HG03159 (cell line): ENCODE measurements around the gene PLCD1.
"Not testable (repeated sequence)": the region's sequence is repeated elsewhere in the genome, so short reads cannot be mapped to it uniquely, and the experiment has no call there.

Experiments used
- ATAC-seq: cut with Tn5 transposase; IDR thresholded peaks from one replicate; pipeline ENCODE4 v1.9.1; 2021; ENCODE audit warnings: mild to moderate bottlenecking, moderate library complexity; ENCODE audit not compliant: unreplicated experiment

PLCD1 gene

GRCh38 chr3:38029400-38030125 is at the start of gene PLCD1:
TSS of gene PLCD1 (minus strand) at chr3:38029642. CDS start at chr3:38029539, 103 bp downstream.
- no peak for ATAC-seq

DNA sequence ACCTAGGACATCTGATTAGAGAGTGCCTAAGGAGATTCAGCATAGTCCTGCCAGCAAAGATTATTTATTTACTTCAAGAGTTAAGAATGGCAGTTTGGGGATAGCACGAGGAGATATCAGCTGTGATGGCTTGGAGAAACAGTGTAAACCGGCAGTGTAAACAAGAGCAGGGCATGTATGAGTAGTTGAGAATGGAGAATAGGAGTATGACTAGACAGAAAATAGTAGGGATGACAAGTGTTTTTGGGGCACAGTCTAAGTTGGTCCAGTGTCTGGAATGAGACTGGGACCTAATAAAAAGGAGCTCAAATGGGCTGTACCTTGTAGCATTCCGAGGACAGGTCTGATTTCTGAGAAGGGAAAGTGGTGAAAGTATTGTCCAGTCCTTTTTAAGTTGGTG is 47.6 kb upstream of the PLCD1 start:
- ATAC-seq: not testable (repeated sequence)

- ATAC-seq: no peak
These were observed 40.6 kb upstream of the PLCD1 start for GRCh38 chr3:38070013-38070412.

- ATAC-seq: no peak
These were observed 38.2 kb upstream of the PLCD1 start for GRCh38 chr3:38067508-38068233.

GRCh38 chr3:38064453-38064852 is 35.0 kb upstream of the PLCD1 start:
- ATAC-seq: not testable (repeated sequence)

DNA sequence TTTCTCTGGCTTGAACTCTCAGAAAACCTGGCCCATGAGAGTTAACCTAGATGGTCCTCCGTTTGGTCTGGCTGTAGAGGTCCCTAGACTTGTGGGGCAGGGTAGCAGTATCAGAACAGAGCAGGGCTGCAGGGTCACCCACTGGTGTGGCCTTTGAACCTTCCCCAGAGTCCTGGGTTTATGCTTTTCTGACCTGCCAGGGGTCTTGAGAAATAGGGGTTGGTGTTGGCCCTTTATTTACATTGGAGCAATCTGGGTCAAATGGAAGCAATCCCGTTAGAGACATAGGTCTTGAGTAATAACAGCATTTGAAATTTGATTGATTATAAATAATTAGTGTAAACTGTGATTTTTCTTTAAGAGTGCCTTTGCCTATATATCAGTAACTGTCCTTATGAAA is 33.4 kb upstream of the PLCD1 start:
- ATAC-seq: no peak

DNA sequence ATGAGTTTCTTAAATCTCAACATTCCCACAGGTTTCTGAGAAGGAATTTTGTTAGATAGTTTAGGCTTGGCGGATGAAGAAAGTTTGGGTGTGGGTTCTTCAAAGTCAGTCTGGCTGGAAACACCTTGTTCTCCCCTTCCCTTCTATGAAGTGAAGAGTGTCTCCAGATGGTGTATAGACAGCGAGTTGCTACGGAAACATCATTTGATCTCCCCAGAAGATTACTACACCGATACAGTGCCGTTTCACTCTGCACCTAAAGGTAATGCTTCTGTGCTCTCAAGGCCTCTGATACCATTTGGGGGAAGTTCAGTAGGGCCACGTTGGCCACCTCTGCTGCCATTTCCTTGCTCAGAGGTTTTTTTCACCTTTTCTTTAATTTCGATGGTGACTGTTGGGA is 30.1 kb upstream of the PLCD1 start:
- ATAC-seq: no peak

DNA sequence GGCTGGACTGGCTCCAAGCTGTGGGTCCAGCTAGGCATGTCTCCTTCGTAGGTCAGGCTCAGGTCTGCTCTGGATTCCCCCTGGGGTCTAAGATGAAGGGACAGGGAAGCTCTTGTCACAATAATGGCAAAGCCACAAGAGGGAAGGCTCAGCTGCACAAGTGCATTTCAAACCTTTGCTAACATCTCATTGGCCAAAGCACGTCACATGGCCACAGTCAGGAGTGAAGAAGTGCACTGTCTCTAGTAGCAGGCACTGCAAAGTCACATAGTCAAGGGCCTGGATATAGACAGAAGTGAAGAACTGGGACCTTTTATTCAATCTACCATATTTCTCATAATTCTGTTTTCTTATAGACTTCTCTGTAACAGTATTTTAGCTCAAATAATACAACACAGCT is 29.7 kb upstream of the PLCD1 start:
- no peak for ATAC-seq

DNA sequence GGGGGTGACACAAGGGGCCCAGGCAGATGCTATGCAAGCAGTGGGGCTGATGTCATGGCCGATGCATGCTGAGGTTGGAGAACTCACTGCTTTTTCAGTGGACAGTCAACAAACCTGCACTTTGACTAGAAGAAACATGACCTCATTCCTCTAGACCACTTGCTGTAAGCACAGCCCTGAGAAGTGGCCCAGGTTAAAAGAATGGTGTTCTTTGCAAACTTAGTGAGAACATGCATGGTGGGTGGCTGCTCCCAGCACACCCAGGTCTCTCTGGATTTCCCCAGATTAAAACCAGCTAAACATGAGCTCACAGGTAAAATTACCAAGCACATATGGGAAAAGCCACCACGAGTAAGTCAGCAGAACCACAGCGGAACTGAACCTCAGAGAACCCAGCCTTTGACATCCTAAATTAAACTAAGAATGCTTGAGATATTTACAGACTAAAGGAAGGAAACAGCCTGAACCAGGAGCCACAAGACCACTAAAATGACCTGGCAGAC is 25.1 kb upstream of the PLCD1 start:
- ATAC-seq: no peak

DNA sequence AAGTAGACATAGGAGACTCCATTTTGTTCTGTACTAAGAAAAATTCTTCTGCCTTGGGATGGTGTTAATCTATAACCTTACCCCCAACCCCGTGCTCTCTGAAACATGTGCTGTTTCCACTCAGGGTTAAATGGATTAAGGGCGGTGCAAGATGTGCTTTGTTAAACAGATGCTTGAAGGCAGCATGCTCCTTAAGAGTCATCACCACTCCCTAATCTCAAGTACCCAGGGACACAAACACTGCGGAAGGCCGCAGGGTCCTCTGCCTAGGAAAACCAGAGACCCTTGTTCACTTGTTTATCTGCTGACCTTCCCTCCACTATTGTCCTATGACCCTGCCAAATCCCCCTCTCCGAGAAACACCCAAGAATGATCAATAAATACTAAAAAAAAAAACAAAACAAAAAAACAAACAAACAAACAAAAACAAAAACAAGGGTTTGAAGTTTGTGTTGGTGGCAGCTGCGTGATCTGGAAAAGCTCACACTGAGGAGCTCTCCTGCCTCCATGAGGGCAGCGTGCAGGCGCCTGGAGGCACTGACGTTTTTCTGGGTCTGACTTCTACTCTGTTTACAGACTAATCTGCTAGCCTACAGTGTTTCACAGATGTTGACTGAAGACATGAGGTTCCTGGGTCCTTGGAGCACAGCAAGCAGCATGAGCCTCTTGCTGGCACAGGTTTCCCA is 24.5 kb upstream of the PLCD1 start:
- not testable (repeated sequence) for ATAC-seq

DNA sequence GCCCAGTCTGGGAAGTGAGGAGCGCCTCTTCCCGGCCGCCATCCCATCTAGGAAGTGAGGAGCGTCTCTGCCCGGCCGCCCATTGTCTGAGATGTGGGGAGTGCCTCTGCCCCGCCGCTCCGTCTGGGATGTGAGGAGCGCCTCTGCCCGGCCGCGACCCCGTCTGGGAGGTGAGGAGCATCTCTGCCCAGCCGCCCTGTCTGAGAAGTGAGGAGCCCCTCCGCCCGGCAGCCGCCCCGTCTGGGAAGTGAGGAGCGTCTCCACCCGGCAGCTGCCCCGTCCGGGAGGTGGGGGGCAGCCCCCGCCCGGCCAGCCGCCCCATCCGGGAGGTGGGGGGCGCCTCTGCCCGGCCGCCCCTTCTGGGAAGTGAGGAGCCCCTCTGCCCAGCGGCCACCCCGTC is 23.8 kb upstream of the PLCD1 start:
- not testable (repeated sequence) for ATAC-seq

DNA sequence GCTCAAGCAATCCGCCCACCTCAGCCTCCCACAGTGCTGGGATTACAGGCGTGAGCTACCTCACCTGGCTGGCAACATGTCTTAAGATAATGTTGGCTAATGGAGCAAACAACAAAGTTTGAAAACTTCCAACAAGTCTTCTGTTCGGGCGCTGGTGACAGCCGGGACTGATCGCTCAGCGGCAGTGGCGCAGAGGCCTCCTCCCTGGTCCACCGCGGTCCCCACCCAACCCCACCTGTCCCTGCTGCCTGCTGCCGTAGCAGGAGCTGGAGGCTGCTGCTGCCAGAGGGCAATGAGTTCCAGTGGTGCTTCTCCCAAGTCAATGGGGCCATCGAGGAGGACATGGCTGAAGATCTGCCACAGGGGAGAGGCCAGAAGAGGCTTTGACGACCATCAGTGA is 21.7 kb upstream of the PLCD1 start:
- ATAC-seq: no peak

DNA sequence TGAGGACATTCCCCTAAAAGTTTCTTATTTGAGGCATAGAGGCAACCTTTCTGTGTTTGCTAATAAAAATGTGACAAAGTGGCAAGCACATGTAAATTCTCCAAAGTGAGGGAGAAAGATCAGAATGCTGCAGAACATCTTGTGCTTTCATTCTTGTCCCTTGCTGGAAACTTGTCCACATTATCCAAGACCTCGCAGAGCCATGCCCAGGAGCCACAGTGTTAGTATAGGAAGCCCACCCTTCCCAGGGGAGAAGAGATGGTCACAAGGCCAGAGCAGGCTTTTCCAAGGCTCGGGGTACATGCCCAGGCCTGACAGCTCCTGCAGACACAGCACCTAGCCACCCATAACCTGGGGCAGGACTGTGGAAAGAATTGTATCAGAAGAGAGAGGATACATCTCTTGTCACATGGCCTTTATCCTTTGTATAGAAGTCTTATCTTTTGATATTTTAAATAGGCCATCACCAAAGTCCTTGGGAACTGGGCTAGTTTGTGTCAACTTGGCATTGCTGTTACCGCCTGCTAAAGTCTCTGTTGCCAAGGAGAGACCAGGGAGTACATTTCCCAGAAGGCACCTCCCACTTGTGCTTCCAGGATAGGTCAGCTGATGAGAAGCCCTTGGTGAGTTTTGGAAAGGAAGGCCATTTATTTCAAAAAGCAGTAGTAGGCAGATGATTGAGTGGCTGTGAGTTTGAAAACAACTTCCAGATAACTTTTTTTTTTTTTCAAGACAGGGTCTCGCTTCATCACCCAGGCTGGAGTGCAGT is 20.1 kb upstream of the PLCD1 start:
- ATAC-seq: no peak

DNA sequence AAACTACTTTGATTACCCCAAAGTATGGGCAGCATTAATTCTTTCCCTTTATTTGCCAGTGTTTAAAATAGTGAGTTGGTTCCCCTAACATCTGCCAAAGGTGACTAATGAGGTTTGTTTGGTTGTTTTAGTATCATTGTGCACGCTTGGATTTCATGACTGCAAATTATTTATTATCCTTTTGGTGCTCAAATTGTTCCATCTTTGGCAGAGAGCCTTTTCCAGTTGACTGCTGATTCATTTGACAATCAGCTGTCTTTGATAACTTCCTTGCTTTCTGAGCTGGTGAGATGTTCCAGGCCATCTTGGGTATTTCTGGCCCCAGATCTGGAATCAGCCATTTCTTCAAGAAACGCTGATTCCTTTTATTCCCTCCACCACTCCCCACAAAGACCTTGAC is 18.5 kb upstream of the PLCD1 start:
- ATAC-seq: no peak

DNA sequence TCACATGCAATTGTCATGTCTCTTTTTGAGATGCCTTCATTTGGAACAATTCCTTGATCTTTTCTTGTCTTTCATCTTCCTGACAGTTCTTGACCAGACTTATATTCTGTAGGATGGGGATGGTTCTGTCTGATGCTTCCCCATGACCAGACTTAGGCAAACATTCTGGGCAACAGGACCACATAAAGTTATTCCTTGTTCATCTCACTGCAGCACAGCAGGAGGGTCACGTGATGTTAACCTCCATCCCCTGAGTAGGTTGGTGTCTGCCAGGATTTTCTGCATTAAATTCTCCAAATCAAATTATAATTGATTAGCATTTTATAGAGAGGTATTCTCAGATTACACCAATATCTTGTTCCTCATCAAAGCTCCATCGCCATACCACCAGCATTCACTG is 17.4 kb upstream of the PLCD1 start:
- no peak for ATAC-seq

- ATAC-seq: no peak
These were observed 16.6 kb upstream of the PLCD1 start for GRCh38 chr3:38046027-38046426.

GRCh38 chr3:38043486-38043885 is 14.0 kb upstream of the PLCD1 start:
- ATAC-seq: no peak

DNA sequence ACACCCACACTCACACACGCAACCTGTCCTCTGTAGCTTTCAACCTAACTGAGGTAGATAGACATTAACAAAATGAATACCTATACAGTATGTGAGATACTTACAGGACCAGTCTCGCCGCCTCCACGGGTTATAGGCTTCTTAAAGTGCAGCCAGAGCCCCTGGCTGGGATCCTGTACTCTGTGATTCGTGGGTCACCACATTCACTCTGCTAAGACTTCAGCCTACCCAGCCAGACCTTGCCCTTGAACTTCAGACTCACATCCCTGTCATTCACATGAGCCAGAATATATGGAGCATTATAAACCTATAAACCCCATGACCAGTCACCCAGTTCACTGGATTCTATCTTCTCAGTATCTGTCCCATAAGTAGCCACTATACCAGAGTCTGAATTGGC is 11.0 kb upstream of the PLCD1 start:
- no peak for ATAC-seq

DNA sequence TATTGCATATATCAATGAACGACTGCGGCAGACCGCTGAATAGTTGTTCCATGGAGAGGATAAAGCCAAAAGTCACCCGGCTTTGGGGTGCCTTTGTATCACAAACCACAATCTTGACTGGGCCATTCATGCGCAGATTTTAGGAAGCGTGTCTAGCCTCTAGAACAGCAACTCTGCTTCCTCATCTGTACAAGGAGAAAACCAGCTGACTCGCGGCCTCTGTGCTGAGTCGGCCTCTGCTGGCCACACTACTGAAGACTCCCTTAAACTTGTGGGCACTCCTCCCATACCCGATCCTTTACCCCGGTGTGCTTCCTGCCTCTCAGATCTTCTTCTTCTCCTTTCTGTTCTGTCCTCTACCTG is 10.4 kb upstream of the PLCD1 start:
- peak; percentile 42 for ATAC-seq

DNA sequence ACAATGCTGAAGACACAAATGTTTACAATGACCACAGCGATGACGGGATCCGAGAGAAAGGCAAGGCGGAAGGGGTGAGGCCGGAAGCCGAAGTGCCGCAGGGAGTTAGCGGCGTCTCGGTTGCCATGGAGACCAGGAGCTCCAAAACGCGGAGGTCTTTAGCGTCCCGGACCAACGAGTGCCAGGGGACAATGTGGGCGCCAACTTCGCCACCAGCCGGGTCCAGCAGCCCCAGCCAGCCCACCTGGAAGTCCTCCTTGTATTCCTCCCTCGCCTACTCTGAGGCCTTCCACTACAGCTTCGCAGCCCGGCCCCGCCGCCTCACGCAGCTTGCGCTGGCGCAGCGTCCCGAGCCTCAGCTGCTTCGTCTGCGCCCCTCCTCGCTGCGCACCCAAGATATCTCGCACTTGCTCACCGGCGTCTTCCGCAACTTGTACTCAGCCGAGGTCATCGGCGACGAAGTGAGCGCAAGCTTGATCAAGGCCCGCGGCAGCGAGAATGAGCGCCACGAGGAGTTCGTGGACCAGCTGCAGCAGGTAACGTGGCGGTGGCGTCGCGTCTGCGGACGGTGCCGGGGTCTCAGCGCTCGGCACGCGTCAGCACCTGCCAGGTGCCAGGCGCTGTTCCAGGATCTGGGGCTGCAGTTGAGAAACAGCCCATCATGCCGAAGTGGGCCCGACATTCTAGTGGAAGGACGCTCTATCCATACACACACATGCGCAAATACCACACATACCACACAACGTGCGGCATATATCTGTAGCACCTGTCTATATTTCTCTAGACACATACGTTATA is 9.9 kb upstream of the PLCD1 start, which contains the start of gene DLEC1:
DLEC1 (plus strand) TSS at position 108 of the 798 bp plus-strand sequence; CDS start at position 126, 18 bp downstream.
- ATAC-seq: peak; percentile 84
